ENCODE data around the gene CAPZB.

CAPZB gene

GRCh38 chr1:19462781-19463503 is 22.4 kb downstream of the CAPZB start:
- TF ChIP-seq POLR2AphosphoS5 (IDR thresholded peaks at IDR 0.05; ENCODE audit: low read depth) = no peak
- no peak for TF ChIP-seq SPI1 (IDR thresholded peaks at IDR 0.05; ENCODE audit: borderline replicate concordance, low read depth)
- TF ChIP-seq GABPA (IDR thresholded peaks at IDR 0.05; ENCODE audit: low read depth) = no peak
- TF ChIP-seq REST (IDR thresholded peaks at IDR 0.05; ENCODE audit: insufficient replicate concordance, low read depth) = no peak
- no peak for TF ChIP-seq CTCF (IDR thresholded peaks at IDR 0.05; ENCODE audit: insufficient read depth, low read length)
- Histone ChIP-seq H3K27ac (replicated peaks) (no peak overlapping the region), H3K27me3 (ENCODE audit: insufficient read depth, poor library complexity, severe bottlenecking) (no peaks in the 10 kb centered on the region), H3K4me3 (replicated peaks; ENCODE audit: insufficient read depth, low read length) (no peak overlapping the region)
- DNase-seq (ENCODE audit: low read depth in 1 of 2, low spot score in 1 of 2) = no peak

GRCh38 chr1:19461220-19461554 is 24.2 kb downstream of the CAPZB start:
- Histone ChIP-seq H3K4me3 (replicated peaks; ENCODE audit: insufficient read depth, low read length) (no peak overlapping the region), H3K27ac (replicated peaks) (no peak overlapping the region), H3K27me3 (ENCODE audit: insufficient read depth, poor library complexity, severe bottlenecking) (no peaks in the 10 kb centered on the region)
- DNase-seq (ENCODE audit: low read depth in 1 of 2, low spot score in 1 of 2) = no peak
- TF ChIP-seq CTCF (IDR thresholded peaks at IDR 0.05; ENCODE audit: insufficient read depth, low read length) (no peak), GABPA (IDR thresholded peaks at IDR 0.05; ENCODE audit: low read depth) (no peak), SPI1 (IDR thresholded peaks at IDR 0.05; ENCODE audit: borderline replicate concordance, low read depth) (no peak), REST (IDR thresholded peaks at IDR 0.05; ENCODE audit: insufficient replicate concordance, low read depth) (no peak), POLR2AphosphoS5 (IDR thresholded peaks at IDR 0.05; ENCODE audit: low read depth) (no peak)

- Histone ChIP-seq H3K4me3 (replicated peaks; ENCODE audit: insufficient read depth, low read length) (no peak overlapping the region), H3K27ac (replicated peaks) (no peak overlapping the region), H3K27me3 (ENCODE audit: insufficient read depth, poor library complexity, severe bottlenecking) (no peaks in the 10 kb centered on the region)
- no peak for TF ChIP-seq POLR2AphosphoS5 (IDR thresholded peaks at IDR 0.05; ENCODE audit: low read depth)
- TF ChIP-seq SPI1 (IDR thresholded peaks at IDR 0.05; ENCODE audit: borderline replicate concordance, low read depth) = no peak
- TF ChIP-seq REST (IDR thresholded peaks at IDR 0.05; ENCODE audit: insufficient replicate concordance, low read depth) = no peak
- TF ChIP-seq CTCF (IDR thresholded peaks at IDR 0.05; ENCODE audit: insufficient read depth, low read length) = no peak
- TF ChIP-seq GABPA (IDR thresholded peaks at IDR 0.05; ENCODE audit: low read depth) = no peak
- DNase-seq (ENCODE audit: low read depth in 1 of 2, low spot score in 1 of 2) = no peak
Measured at GRCh38 chr1:19460535-19461219, 24.7 kb downstream of the CAPZB start.
